T-helper 1 cell treated with Interleukin-12 subunit alpha and Interleukin-12 subunit beta and Interleukin-4 antibody, amounts not matched to agents 30 ng/mL and 1 ng/mL, for 36 hours (primary cell): ENCODE data around the gene DELE1. TPM values are rescaled to one million over a fixed set of nuclear protein-coding genes. Genes with fewer than 3 reads are reported as not detected.

ENCODE experiments used
- intact Hi-C: fragments of 100-400 bp; cut with micrococcal nuclease; formaldehyde crosslinking; loops from one replicate; pipeline ENCODE4 v1.15.1; 2024
- total RNA-seq: library from RNA; stranded (reverse); gene quantifications from 2 replicates; pipeline ENCODE4 v1.2.3, GENCODE V29; 2022

Gene DELE1
- total RNA-seq, 1 donor from 2014 or later: 78.6 TPM

GRCh38 chr5:141950207-141951005 is 26.7 kb downstream of the DELE1 start:
- intact Hi-C loops: no loop called here

- intact Hi-C loops: no loop called here
Observed at GRCh38 chr5:141951332-141951781, 27.7 kb downstream of the DELE1 start.

DNA sequence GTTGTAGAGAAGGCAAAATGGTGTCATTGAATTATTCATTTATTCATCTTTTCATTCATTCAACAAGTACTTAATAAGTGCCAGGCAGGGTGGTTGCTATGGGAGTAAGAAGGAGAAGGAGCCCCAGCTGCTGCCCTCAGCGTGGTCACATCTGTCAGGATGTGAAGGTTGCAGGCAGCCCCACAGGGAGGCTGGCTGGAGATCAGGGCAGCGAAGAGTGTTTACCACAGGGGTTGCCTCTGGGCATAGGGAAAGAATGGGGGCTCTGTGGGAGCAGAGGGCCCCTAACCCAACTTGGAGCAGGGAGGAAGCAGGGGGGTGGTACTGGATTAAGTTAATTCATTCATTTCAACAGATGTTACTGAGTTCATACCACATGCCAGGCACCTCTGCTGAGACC is 28.3 kb downstream of the DELE1 start:
- intact Hi-C loops: no loop called here

DNA sequence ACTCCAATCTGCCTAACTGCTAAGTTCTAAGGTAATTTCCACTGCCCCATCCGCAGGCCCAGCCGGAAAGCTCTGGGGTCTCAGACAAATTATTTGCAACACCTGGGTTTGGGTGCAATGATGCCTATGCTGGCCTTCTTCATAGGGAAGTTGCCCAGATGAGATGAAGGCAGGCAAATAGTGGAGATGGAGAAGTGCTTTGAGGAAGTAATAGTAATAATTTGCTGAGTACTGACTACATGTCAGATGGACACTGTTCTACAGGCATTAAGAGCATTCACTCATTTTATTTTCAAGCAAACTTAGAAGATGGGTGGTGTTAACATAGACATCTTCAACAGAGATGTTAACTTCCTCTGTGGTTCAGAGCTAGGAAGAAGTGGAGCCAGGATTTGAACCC is 30.5 kb downstream of the DELE1 start:
- intact Hi-C loops: no loop called here

- intact Hi-C loops: no loop called here
Observed at GRCh38 chr5:141957367-141957996, 33.8 kb downstream of the DELE1 start.

DNA sequence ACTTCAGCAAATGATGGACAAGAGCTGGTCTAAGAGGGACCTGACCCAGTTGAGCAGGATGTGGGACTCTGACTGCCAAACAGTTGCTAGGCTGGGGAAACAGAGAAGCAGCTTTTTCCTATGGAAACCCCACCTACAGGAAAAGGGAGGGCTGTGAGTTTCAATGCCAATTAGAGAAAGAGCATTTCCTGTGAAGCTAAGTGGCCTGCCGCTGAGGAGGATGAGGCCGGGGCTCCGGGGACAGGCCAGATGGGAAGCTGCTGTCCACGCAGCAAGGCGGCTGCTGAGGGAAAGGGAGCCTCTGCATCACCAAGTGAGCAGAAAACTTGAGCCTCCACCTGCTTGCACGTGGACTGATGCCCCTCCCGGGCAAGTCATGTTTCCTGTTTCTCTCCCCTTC is 34.4 kb downstream of the DELE1 start, which contains the start of gene PCDH12:
PCDH12 (minus strand) TSS at position 90 of the 400 bp plus-strand sequence. CDS start 351 bp downstream, outside the sequence.
- intact Hi-C loops: no loop called here

DNA sequence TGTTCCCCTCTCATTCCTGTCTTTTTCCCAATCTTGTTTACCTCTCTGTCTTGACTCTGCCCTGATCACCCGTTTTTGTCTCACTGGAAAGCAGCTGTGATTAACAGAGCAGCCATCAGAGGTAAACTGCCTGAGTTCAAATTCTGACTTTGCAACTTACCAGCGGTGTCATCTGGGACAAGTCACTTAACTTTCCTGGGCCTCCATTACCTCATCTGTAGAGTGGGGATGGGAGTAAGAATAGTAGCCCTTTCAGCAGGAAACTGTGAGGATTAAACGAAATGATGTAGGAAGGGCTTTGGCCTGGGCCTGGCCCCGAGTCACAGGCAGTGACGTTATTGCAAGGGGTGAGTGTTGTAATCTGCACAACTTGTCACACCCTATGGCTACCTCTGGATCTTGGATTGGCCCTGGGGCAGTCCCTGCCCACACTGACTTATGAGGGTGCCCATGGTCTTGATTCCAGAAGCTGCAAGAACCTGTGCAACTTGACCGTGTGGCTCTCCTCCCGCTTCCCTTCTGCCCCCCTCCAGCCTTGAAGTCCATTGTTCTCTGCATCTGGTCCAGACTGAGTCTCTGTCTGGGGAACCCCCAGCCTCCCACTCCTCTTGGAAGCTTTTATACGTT is 35.0 kb downstream of the DELE1 start:
- intact Hi-C loops: no loop called here

GRCh38 chr5:141960018-141960417 is 36.3 kb downstream of the DELE1 start:
- intact Hi-C loops: loop anchor here (1.0 to 10.0 kb wide), 9 partner anchors 9 to 365 kb away; partner anchors contain the start of genes RNF14 and SPRY4

DNA sequence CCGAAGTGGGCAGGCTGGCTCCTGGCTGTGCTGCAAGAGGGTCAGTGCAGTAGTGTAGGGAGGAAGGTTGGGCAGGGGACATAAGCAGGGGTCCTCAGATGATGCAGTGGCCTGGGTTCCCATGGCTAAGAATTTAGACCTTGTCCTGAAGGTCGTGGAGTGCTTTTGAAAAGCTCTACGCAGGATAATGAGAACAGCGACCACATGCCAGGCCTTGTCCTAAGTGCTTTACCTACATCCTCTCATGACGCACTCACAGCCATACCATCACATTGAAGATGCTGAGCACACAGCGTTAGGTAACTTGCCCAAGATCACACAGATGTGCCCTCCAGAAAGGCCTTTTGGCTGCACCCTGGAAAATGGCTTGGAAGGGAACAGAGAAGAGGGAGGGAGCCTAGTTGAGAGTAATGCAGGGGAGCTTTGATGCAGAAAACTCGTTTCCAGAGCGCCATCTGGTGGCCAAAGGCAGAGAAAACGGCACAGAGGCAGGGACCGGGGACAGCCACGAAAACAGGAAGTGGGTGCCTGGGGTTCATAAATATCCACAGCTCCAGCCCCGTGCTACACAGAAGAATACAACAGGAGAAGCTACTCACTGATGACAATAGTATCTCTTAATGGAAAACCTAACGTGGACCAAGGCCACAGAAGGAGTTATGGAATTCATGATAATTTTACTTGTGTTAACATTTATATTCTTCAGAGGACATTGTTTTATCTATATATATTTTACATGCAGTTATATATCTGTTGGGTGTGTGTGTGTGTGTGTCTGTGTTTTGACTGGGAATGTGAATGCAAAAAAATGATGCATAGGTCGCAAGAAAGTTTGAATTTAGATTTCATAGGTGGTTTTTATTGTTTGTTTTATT is 37.0 kb downstream of the DELE1 start:
- intact Hi-C loops: loop anchor here (1.0 to 10.0 kb wide), 9 partner anchors 9 to 364 kb away; partner anchors contain the start of genes RNF14 and SPRY4

DNA sequence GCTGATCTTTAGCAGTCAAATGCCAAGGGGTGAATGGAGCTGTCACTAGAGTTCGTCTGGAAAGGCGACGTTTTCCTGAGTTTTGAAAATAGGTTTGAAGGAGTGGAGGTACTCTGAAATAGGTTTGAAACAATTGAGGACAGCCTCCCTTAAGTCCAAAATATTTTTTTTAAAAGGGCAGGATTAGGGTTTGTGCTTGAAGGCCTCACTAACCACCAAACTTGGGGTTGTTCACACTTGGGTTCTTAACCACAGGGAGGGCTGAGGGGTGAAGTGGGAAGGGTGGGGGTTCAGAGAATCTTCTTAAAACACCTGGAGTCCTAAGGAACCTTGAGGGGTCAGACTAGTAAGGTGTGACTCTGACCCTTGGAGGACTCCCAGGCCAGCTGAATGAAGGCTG is 37.8 kb downstream of the DELE1 start:
- intact Hi-C loops: loop anchor here (2.0 to 10.0 kb wide), 2 partner anchors 113 to 363 kb away; partner anchors contain the start of gene SPRY4

GRCh38 chr5:141963701-141964100 is 40.0 kb downstream of the DELE1 start:
- intact Hi-C loops: loop anchor here (10.0 kb wide), 1 partner anchor 361 kb away; the partner anchor contains the start of gene SPRY4

DNA sequence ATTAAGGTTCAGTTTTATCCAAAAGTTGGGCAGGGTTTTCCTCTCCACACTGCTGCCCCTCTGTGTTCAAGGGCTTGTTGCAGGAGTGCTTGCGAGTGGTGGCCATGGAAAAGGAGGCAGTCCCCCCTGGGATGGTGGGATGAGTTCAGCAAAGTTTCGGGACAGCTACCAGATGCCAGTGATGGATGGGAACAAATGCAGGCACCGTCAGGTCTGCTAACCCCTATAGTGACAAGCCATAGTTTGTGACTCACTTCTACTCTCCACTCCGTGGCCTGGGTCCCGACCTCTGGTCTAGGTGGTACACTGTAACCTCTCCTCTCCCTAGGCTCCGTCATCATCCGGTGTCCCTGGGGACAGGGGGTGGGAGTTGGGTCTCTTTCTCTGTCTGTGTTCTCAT is 41.4 kb downstream of the DELE1 start:
- intact Hi-C loops: loop anchor here (5.0 to 10.0 kb wide), 2 partner anchors 360 to 1437 kb away; partner anchors contain the start of genes NR3C1 and SPRY4

- intact Hi-C loops: loop anchor here (5.0 to 10.0 kb wide), 2 partner anchors 358 to 1436 kb away; partner anchors contain the start of genes NR3C1 and SPRY4
Observed at GRCh38 chr5:141966275-141966962, 42.7 kb downstream of the DELE1 start.

GRCh38 chr5:141966963-141967333 is 43.3 kb downstream of the DELE1 start:
- intact Hi-C loops: loop anchor here (5.0 to 10.0 kb wide), 2 partner anchors 358 to 1435 kb away; partner anchors contain the start of genes NR3C1 and SPRY4

GRCh38 chr5:141968914-141969608 is 45.4 kb downstream of the DELE1 start, which contains the start of gene RNF14:
Gene RNF14, plus strand, starts transcription at chr5:141969105. Its CDS starts 4,484 bp downstream, at chr5:141973589.
- intact Hi-C loops: loop anchor here (1.0 to 10.0 kb wide), 17 partner anchors 9 to 1433 kb away; partner anchors contain the start of genes ARHGAP26, DELE1, FCHSD1 and NDFIP1

DNA sequence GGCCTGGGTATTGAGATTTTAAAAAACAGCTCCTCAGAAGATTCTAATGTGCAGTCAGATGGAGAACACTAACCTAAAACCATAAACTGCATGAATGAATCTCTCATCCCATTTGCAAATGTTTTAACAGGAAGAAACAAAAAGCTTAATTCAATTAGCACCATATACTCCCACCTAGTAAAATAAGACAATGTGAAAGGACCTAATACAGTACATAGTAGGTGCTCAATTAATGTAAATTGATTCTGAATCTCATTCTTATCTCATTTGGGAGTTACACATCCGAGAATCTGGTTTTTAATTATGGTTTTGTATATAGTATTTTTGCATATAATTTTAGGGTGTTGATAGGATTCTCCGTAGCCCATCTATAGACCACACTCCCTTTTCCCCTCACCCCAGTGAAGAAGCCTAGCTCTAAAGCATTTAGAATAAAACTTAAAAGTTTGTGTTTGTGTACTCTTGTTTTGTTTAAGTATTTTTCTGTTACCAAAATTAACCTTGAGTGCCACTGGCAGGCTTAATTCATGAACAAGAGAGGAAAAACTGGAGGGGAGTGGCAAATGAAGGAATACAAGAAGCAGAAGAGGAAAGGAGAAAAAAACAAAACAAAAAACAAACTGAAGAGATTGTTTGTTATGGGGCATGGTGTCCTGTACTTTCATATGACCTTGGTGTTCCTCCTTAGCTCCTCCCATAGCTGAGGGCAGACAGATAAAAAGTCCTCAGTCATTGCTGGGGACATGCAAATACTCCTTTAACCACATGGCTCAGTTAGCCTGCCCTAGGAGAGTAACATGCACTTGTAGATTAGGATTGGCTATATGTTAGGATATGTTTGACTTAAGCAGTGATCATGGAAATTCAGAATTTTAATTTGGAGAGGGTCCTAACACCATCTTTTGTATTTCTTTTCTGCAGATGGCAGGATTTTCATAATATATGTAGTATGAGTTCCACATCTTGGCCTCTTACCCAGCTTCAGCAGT is 46.4 kb downstream of the DELE1 start:
- intact Hi-C loops: loop anchor here (1.0 to 10.0 kb wide), 17 partner anchors 10 to 1432 kb away; partner anchors contain the start of genes ARHGAP26, DELE1, FCHSD1 and NDFIP1

- intact Hi-C loops: no loop called here
Observed at GRCh38 chr5:141973871-141974595, 50.4 kb downstream of the DELE1 start.
